Gastroesophageal sphincter (tissue), 4 donors: ENCODE data around the gene FARSA. TPM values are rescaled to one million over a fixed set of nuclear protein-coding genes. Genes with fewer than 3 reads are reported as not detected.

Experiments used
- ATAC-seq: fragments of 150-250 bp; one replicate; pipeline ENCODE4 v1.9.1; 2016; ENCODE audit warnings: mild to moderate bottlenecking, moderate library complexity
- H3K27ac ChIP-seq, 4 donors: fragments of 200-600 bp; sonication (generic) in 3 of 4; 1 replicate in 3 of 4; 2 replicates in 1 of 4; pipeline ENCODE4 v1.5.1; 2016 to 2019
- H3K27me3 ChIP-seq: fragments of 200-600 bp; sonication (generic); one replicate; pipeline ENCODE4 v1.5.1; 2019
- H3K36me3 ChIP-seq, 2 donors: fragments of 200-600 bp; sonication (generic); one replicate each; pipeline ENCODE4 v1.5.1; 2019; ENCODE audit warnings: control low read depth in 1 of 2
- H3K4me1 ChIP-seq, 3 donors: fragments of 200-600 bp; sonication (generic); 1 replicate in 2 of 3; 2 replicates in 1 of 3; pipeline ENCODE4 v1.5.1; 2016 to 2019; ENCODE audit warnings: control low read depth in 2 of 3
- H3K4me3 ChIP-seq, 2 donors: fragments of 200-600 bp; sonication (generic); one replicate each; pipeline ENCODE4 v1.5.1; 2019; ENCODE audit warnings: mild to moderate bottlenecking in 1 of 2, moderate library complexity in 1 of 2
- H3K9me3 ChIP-seq, 3 donors: fragments of 200-600 bp; sonication (generic); one replicate each; pipeline ENCODE4 v1.5.1; 2017 to 2019; ENCODE audit warnings: control low read depth in 2 of 3
- EP300 ChIP-seq: sonication (generic); formaldehyde crosslinking; IDR thresholded peaks from one replicate; pipeline ENCODE4 v1.6.1; 2017; ENCODE audit warnings: antibody characterized with exemption, mild to moderate bottlenecking
- POLR2A ChIP-seq, 2 donors: fragments of 450-650 bp; IDR thresholded peaks; one replicate each; pipeline ENCODE4 v1.6.1; 2017; ENCODE audit warnings: antibody characterized with exemption in 2 of 2, mild to moderate bottlenecking in 2 of 2, moderate library complexity in 1 of 2
- POLR2AphosphoS5 ChIP-seq: sonication (generic); formaldehyde crosslinking; IDR thresholded peaks from one replicate; pipeline ENCODE4 v1.6.1; 2017; ENCODE audit warnings: antibody characterized with exemption
- WGBS, 2 donors: methylation state at CpG; one replicate each; pipeline ENCODE4 v1.1.5; 2018; ENCODE audit warnings: low coverage in 1 of 2; 5-methylcytosine and 5-hydroxymethylcytosine counted together
- total RNA-seq, 4 donors: library from RNA; depleted of rRNA; stranded (reverse); fragments of >200 nt; gene quantifications; one replicate each; pipeline ENCODE4 v1.1.0, GENCODE V29; 2016
- TF ChIP-seq, protein P1 (sequence below), 4 experiments: fragments of 200-600 bp in 2 of 4; fragments of 450-650 bp in 2 of 4; sonication (generic) in 1 of 4; IDR thresholded peaks; one replicate each; pipeline ENCODE4 v1.5.1; 2017 to 2019; ENCODE audit warnings: antibody characterized with exemption in 4 of 4, mild to moderate bottlenecking in 2 of 4, moderate library complexity in 2 of 4

FARSA gene
- total RNA-seq, 4 donors from 2014 or later = 32.2 to 36.1 (median 33.2) TPM

- 55 to 71% methylated on average over 1 of the region's 2 CpGs for WGBS, 2 donors
- TF ChIP-seq, protein P1, sequence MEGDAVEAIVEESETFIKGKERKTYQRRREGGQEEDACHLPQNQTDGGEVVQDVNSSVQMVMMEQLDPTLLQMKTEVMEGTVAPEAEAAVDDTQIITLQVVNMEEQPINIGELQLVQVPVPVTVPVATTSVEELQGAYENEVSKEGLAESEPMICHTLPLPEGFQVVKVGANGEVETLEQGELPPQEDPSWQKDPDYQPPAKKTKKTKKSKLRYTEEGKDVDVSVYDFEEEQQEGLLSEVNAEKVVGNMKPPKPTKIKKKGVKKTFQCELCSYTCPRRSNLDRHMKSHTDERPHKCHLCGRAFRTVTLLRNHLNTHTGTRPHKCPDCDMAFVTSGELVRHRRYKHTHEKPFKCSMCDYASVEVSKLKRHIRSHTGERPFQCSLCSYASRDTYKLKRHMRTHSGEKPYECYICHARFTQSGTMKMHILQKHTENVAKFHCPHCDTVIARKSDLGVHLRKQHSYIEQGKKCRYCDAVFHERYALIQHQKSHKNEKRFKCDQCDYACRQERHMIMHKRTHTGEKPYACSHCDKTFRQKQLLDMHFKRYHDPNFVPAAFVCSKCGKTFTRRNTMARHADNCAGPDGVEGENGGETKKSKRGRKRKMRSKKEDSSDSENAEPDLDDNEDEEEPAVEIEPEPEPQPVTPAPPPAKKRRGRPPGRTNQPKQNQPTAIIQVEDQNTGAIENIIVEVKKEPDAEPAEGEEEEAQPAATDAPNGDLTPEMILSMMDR (IDR thresholded peaks at IDR 0.05) = no peak
- no peak for TF ChIP-seq POLR2AphosphoS5
- TF ChIP-seq EP300 = no peak
- TF ChIP-seq POLR2A (IDR thresholded peaks at IDR 0.05) = no peak
- ATAC-seq = no peak
- H3K9me3 ChIP-seq = no peaks in the 10 kb centered on the region
- H3K36me3 ChIP-seq = peaks cover 0 to 70% of the 10 kb centered on the region in 2 donors
- peaks cover 0 to 90% (median 30%) of the 10 kb centered on the region in 3 donors for H3K4me1 ChIP-seq
- no peak overlapping the region for H3K4me3 ChIP-seq
- H3K27ac ChIP-seq = peak overlapping the region in 3 of 4 donors; percentile 94 to 97 (median 96)
- H3K27me3 ChIP-seq = no peaks in the 10 kb centered on the region
These were observed 10.7 kb upstream of the FARSA start for GRCh38 chr19:12944104-12944674.

- no peak overlapping the region for H3K4me3 ChIP-seq
- WGBS, 2 donors = 79 to 80% methylated on average over 11 to 12 of the region's 18 CpGs
- H3K27ac ChIP-seq = peak overlapping the region in 3 of 4 donors; percentile 42 to 97 (median 43)
- peaks cover 0 to 89% (median 30%) of the 10 kb centered on the region in 3 donors for H3K4me1 ChIP-seq
- no peaks in the 10 kb centered on the region for H3K27me3 ChIP-seq
- no peaks in the 10 kb centered on the region for H3K9me3 ChIP-seq
- peaks cover 0 to 64% of the 10 kb centered on the region in 2 donors for H3K36me3 ChIP-seq
- ATAC-seq = no peak
- TF ChIP-seq EP300 = no peak
- no peak for TF ChIP-seq POLR2A (IDR thresholded peaks at IDR 0.05)
- TF ChIP-seq, protein P1 (IDR thresholded peaks at IDR 0.05) = no peak
- no peak for TF ChIP-seq POLR2AphosphoS5
These were observed 10.0 kb upstream of the FARSA start for GRCh38 chr19:12943437-12944044.

- Histone ChIP-seq H3K36me3 (peaks cover 0 to 51% of the 10 kb centered on the region in 2 donors), H3K9me3 (no peaks in the 10 kb centered on the region), H3K27me3 (no peaks in the 10 kb centered on the region), H3K4me1 (peaks cover 2 to 74% (median 23%) of the 10 kb centered on the region in 3 donors), H3K27ac (peak overlapping the region in 3 of 4 donors; percentile 12 to 96 (median 93)), H3K4me3 (no peak overlapping the region)
- no peak for ATAC-seq
- TF ChIP-seq POLR2A (IDR thresholded peaks at IDR 0.05) = no peak
- TF ChIP-seq, protein P1 (IDR thresholded peaks at IDR 0.05) = no peak
- no peak for TF ChIP-seq POLR2AphosphoS5
- TF ChIP-seq EP300 = no peak
- WGBS, 2 donors = 69 to 100% methylated on average over 1 to 2 of the region's 2 CpGs
These were observed 7.4 kb upstream of the FARSA start for GRCh38 chr19:12940897-12941296.

- Histone ChIP-seq H3K27me3 (no peaks in the 10 kb centered on the region), H3K4me3 (peak overlapping the region in 1 of 2 donors; percentile 88), H3K36me3 (peaks cover 0 to 51% of the 10 kb centered on the region in 2 donors), H3K27ac (peak overlapping the region in 3 of 4 donors; percentile 59 to 96 (median 93)), H3K9me3 (no peaks in the 10 kb centered on the region), H3K4me1 (peaks cover 2 to 69% (median 23%) of the 10 kb centered on the region in 3 donors)
- TF ChIP-seq, protein P1 (IDR thresholded peaks at IDR 0.05) = no peak
- TF ChIP-seq POLR2A (IDR thresholded peaks at IDR 0.05) (no peak), EP300 (no peak), POLR2AphosphoS5 (no peak)
- WGBS, 2 donors = 57 to 66% methylated on average over 4 to 5 of the region's 10 CpGs
- no peak for ATAC-seq
These were observed 6.5 kb upstream of the FARSA start for GRCh38 chr19:12939975-12940423.
